Measurements from ENCODE around the gene ZNF23.

Gene ZNF23

GRCh38 chr16:71490361-71490760 lies 28.3 kb upstream of the ZNF23 start:
- no peaks in the 10 kb centered on the region for H3K4me1 ChIP-seq (ENCODE audit: control insufficient read depth, insufficient read depth, low read length, unreplicated experiment)
- H2AFZ ChIP-seq (ENCODE audit: low read length, unreplicated experiment): no peak overlapping the region
- no peaks in the 10 kb centered on the region for H3K27me3 ChIP-seq (ENCODE audit: insufficient read depth, low read length)

GRCh38 chr16:71489122-71489521 lies 27.1 kb upstream of the ZNF23 start, which contains the start of gene ZNF19:
TSS of gene ZNF19 (minus strand) at chr16:71489324. CDS start at chr16:71482114, 7,210 bp downstream.
- no peak within 1 kb of the TSS for H3K4me3 ChIP-seq (ENCODE audit: low read depth, low read length)
- no peaks in the 10 kb centered on the region for H3K36me3 ChIP-seq (ENCODE audit: insufficient read depth, low read length)
- H3K79me2 ChIP-seq (ENCODE audit: control insufficient read depth, insufficient read depth, low read length, unreplicated experiment): no peaks in the 10 kb centered on the region
- H3K27me3 ChIP-seq (ENCODE audit: insufficient read depth, low read length): no peaks in the 10 kb centered on the region
- no peaks in the 10 kb centered on the region for H3K4me1 ChIP-seq (ENCODE audit: control insufficient read depth, insufficient read depth, low read length, unreplicated experiment)
- no peak within 1 kb of the TSS for H3K27ac ChIP-seq (ENCODE audit: low read depth, low read length)
- no peak within 1 kb of the TSS for H2AFZ ChIP-seq (ENCODE audit: low read length, unreplicated experiment)

More at GRCh38 chr16:71490361-71490760, 28.3 kb upstream of the ZNF23 start:
- no peaks in the 10 kb centered on the region for H3K79me2 ChIP-seq (ENCODE audit: control insufficient read depth, insufficient read depth, low read length, unreplicated experiment)
- H3K4me3 ChIP-seq (ENCODE audit: low read depth, low read length): no peak overlapping the region
- H3K36me3 ChIP-seq (ENCODE audit: insufficient read depth, low read length): no peaks in the 10 kb centered on the region
- H3K27ac ChIP-seq (ENCODE audit: low read depth, low read length): no peak overlapping the region

GRCh38 chr16:71484006-71484893 lies 22.2 kb upstream of the ZNF23 start:
- no peaks in the 10 kb centered on the region for H3K79me2 ChIP-seq (ENCODE audit: control insufficient read depth, insufficient read depth, low read length, unreplicated experiment)
- H3K27ac ChIP-seq (ENCODE audit: low read depth, low read length): peak overlapping the region; percentile 95
- no peaks in the 10 kb centered on the region for H3K36me3 ChIP-seq (ENCODE audit: insufficient read depth, low read length)
- no peaks in the 10 kb centered on the region for H3K27me3 ChIP-seq (ENCODE audit: insufficient read depth, low read length)
- H3K4me1 ChIP-seq (ENCODE audit: control insufficient read depth, insufficient read depth, low read length, unreplicated experiment): peaks cover 8% of the 10 kb centered on the region
- H2AFZ ChIP-seq (ENCODE audit: low read length, unreplicated experiment): peak overlapping the region; percentile 66
- H3K4me3 ChIP-seq (ENCODE audit: low read depth, low read length): peak overlapping the region; percentile 86

- H3K36me3 ChIP-seq (ENCODE audit: insufficient read depth, low read length): peaks cover 11% of the 10 kb centered on the region
- no peaks in the 10 kb centered on the region for H3K79me2 ChIP-seq (ENCODE audit: control insufficient read depth, insufficient read depth, low read length, unreplicated experiment)
- no peaks in the 10 kb centered on the region for H3K27me3 ChIP-seq (ENCODE audit: insufficient read depth, low read length)
- no peak overlapping the region for H2AFZ ChIP-seq (ENCODE audit: low read length, unreplicated experiment)
- H3K4me1 ChIP-seq (ENCODE audit: control insufficient read depth, insufficient read depth, low read length, unreplicated experiment): peaks cover 8% of the 10 kb centered on the region
- H3K27ac ChIP-seq (ENCODE audit: low read depth, low read length): no peak overlapping the region
- no peak overlapping the region for H3K4me3 ChIP-seq (ENCODE audit: low read depth, low read length)
Measured at GRCh38 chr16:71482569-71482968, 20.5 kb upstream of the ZNF23 start.

- Histone ChIP-seq H3K79me2 (ENCODE audit: control insufficient read depth, insufficient read depth, low read length, unreplicated experiment) (no peaks in the 10 kb centered on the region), H3K27me3 (ENCODE audit: insufficient read depth, low read length) (no peaks in the 10 kb centered on the region), H3K27ac (ENCODE audit: low read depth, low read length) (no peak overlapping the region), H3K36me3 (ENCODE audit: insufficient read depth, low read length) (peaks cover 27% of the 10 kb centered on the region), H3K4me1 (ENCODE audit: control insufficient read depth, insufficient read depth, low read length, unreplicated experiment) (peaks cover 8% of the 10 kb centered on the region), H2AFZ (ENCODE audit: low read length, unreplicated experiment) (no peak overlapping the region), H3K4me3 (ENCODE audit: low read depth, low read length) (no peak overlapping the region)
Measured at GRCh38 chr16:71480956-71481355, 18.9 kb upstream of the ZNF23 start.

- Histone ChIP-seq H2AFZ (ENCODE audit: low read length, unreplicated experiment) (no peak overlapping the region), H3K4me1 (ENCODE audit: control insufficient read depth, insufficient read depth, low read length, unreplicated experiment) (peaks cover 20% of the 10 kb centered on the region), H3K36me3 (ENCODE audit: insufficient read depth, low read length) (peaks cover 35% of the 10 kb centered on the region), H3K79me2 (ENCODE audit: control insufficient read depth, insufficient read depth, low read length, unreplicated experiment) (no peaks in the 10 kb centered on the region), H3K27ac (ENCODE audit: low read depth, low read length) (no peak overlapping the region), H3K27me3 (ENCODE audit: insufficient read depth, low read length) (no peaks in the 10 kb centered on the region), H3K4me3 (ENCODE audit: low read depth, low read length) (no peak overlapping the region)
Measured at GRCh38 chr16:71479420-71479819, 17.4 kb upstream of the ZNF23 start.

GRCh38 chr16:71476457-71477124 lies 14.5 kb upstream of the ZNF23 start:
- Histone ChIP-seq H3K27ac (ENCODE audit: low read depth, low read length) (peak overlapping the region; percentile 95; the same call in 1 of the 2 replicates), H3K4me3 (ENCODE audit: low read depth, low read length) (no peak overlapping the region), H3K79me2 (ENCODE audit: control insufficient read depth, insufficient read depth, low read length, unreplicated experiment) (no peaks in the 10 kb centered on the region), H2AFZ (ENCODE audit: low read length, unreplicated experiment) (no peak overlapping the region), H3K36me3 (ENCODE audit: insufficient read depth, low read length) (peaks cover 35% of the 10 kb centered on the region), H3K27me3 (ENCODE audit: insufficient read depth, low read length) (no peaks in the 10 kb centered on the region), H3K4me1 (ENCODE audit: control insufficient read depth, insufficient read depth, low read length, unreplicated experiment) (peaks cover 39% of the 10 kb centered on the region)

- peak overlapping the region; percentile 95 for H3K27ac ChIP-seq (ENCODE audit: low read depth, low read length)
- no peak overlapping the region for H2AFZ ChIP-seq (ENCODE audit: low read length, unreplicated experiment)
Measured at GRCh38 chr16:71474864-71475263, 12.8 kb upstream of the ZNF23 start.

GRCh38 chr16:71473891-71474290 lies 11.8 kb upstream of the ZNF23 start:
- Histone ChIP-seq H3K27ac (ENCODE audit: low read depth, low read length) (peak overlapping the region; percentile 95), H2AFZ (ENCODE audit: low read length, unreplicated experiment) (no peak overlapping the region), H3K36me3 (ENCODE audit: insufficient read depth, low read length) (peaks cover 35% of the 10 kb centered on the region), H3K4me3 (ENCODE audit: low read depth, low read length) (no peak overlapping the region; the same call in 1 of the 2 replicates), H3K27me3 (ENCODE audit: insufficient read depth, low read length) (no peaks in the 10 kb centered on the region), H3K79me2 (ENCODE audit: control insufficient read depth, insufficient read depth, low read length, unreplicated experiment) (no peaks in the 10 kb centered on the region), H3K4me1 (ENCODE audit: control insufficient read depth, insufficient read depth, low read length, unreplicated experiment) (peaks cover 41% of the 10 kb centered on the region)

More at GRCh38 chr16:71474864-71475263, 12.8 kb upstream of the ZNF23 start:
- Histone ChIP-seq H3K27me3 (ENCODE audit: insufficient read depth, low read length) (no peaks in the 10 kb centered on the region), H3K36me3 (ENCODE audit: insufficient read depth, low read length) (peaks cover 35% of the 10 kb centered on the region), H3K4me3 (ENCODE audit: low read depth, low read length) (peak overlapping the region; percentile 39; the same call in 1 of the 2 replicates), H3K4me1 (ENCODE audit: control insufficient read depth, insufficient read depth, low read length, unreplicated experiment) (peaks cover 41% of the 10 kb centered on the region), H3K79me2 (ENCODE audit: control insufficient read depth, insufficient read depth, low read length, unreplicated experiment) (no peaks in the 10 kb centered on the region)

- no peak overlapping the region for H2AFZ ChIP-seq (ENCODE audit: low read length, unreplicated experiment)
- no peaks in the 10 kb centered on the region for H3K27me3 ChIP-seq (ENCODE audit: insufficient read depth, low read length)
- H3K79me2 ChIP-seq (ENCODE audit: control insufficient read depth, insufficient read depth, low read length, unreplicated experiment): no peaks in the 10 kb centered on the region
- H3K27ac ChIP-seq (ENCODE audit: low read depth, low read length): peak overlapping the region; percentile 95
- peaks cover 27% of the 10 kb centered on the region for H3K36me3 ChIP-seq (ENCODE audit: insufficient read depth, low read length)
- H3K4me3 ChIP-seq (ENCODE audit: low read depth, low read length): no peak overlapping the region
- H3K4me1 ChIP-seq (ENCODE audit: control insufficient read depth, insufficient read depth, low read length, unreplicated experiment): peaks cover 41% of the 10 kb centered on the region
Measured at GRCh38 chr16:71472931-71473330, 10.9 kb upstream of the ZNF23 start.

Measured in ACC112 (cell line).